GM19239 (cell line): ENCODE measurements around the gene ITIH1.

ENCODE experiments used
- DNase-seq: peaks from one replicate; pipeline ENCODE4 v3.0.0; 2011; ENCODE audit warnings: low spot score; ENCODE audit not compliant: insufficient read length
- FAIRE-seq: peaks from 2 replicates; lab custom pipeline; 2011; peaks lifted over from hg19 to GRCh38; lab: Jason Lieb, UNC

Gene ITIH1

DNA sequence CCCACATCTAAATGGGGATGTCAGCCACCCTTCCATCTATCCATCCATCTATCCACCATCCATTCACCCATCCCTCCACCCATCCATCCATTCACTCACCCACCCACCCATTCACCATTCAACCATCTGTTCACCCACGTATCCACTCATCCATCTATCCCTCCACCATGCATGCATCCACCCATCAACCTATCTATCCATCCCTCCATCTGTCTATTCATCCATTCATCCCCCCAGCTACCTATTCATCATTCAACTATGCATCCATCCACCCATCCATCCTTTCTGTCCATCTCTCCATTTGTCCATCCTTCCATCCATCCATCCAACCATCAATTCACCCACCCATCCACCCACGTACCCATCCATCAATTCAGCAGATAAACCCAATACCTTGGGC, 31.8 kb downstream of the ITIH1 start:
- FAIRE-seq: no peak
- no peak for DNase-seq

DNA sequence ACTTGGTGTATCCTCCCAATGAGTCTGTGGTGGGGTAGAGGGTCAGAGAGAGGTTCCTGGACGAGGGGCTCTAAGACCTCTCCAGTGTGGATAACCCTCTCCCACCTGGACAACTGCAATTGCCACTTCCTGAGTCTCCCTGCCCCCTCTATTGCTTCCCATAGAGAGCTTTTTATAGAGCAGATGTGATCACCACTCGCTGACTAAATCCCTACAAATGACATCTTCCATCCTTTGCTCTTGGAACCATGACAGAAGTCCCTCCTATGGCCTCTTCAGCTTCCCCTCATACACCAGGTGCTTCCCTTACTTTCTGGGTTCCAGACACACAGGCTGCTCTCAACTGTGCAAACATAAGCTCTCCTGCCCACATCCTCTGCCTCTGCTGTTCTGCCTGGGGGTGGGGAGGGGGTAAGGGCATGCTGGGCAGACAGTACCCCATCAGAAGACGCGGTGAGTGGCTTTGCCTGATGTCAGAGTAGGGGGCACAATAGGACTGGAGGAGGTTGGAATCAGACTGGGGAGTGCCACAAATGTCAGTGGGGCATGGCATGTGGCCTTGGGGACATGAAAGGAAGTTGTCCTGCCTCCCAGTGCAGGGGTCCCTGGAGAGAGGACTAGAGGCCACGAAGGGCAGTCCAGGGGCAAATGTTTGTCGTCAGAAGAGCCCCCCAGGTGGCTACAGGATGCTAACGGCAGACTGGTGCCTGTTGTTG, 32.4 kb downstream of the ITIH1 start:
- DNase-seq: no peak
- no peak for FAIRE-seq

GRCh38 chr3:52810923-52811322, 33.5 kb downstream of the ITIH1 start:
- FAIRE-seq (no peak), DNase-seq (no peak)

DNA sequence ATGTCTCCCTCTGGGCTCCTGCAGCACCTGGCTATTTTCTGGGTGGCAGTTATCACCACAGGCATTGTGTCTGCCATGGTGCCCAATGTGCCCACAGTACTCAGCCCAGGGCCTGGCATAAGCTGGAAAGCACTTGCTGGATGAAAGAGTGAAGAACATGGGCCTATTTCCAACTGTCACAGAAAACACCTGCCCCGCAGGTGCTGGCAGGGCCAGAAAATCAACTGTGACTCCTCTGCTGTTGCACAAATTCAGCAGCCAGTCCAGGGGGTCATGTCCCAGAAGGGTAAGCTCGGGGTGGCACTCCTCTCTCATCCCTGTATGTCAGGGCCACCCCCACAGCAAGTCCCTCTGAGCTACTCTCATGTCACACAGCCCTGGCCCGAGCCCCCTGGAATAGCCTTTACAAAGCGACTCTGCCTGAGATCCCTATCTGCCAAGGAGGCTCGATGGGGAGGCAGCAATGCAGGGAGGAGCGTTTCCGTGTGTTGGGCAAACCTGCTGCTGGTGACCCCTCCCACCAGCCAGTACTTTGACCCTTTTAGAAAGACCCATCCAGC, 34.1 kb downstream of the ITIH1 start:
- FAIRE-seq (no peak), DNase-seq (no peak)

GRCh38 chr3:52813810-52814209, 36.4 kb downstream of the ITIH1 start:
- FAIRE-seq (no peak), DNase-seq (no peak)

DNA sequence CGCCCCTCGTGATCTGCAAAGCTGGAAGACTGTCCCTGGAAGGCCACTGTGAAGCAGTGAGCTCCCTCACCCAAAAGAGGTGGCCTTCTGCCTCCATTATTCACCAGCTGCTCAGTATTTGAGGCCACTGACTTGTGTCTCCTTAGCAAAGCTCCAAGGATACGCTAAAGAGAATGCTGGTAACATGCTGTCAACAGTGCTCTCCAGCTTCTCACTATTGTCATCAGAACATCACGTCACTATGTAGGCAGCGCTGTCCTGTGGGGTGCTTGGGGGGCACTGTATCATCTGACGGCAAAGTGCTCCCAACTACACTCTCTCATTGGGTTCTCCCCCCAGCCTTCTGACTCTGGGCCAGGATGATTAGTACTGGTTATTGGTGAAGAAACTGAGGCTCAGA, 38.8 kb downstream of the ITIH1 start:
- FAIRE-seq (no peak), DNase-seq (no peak)

DNA sequence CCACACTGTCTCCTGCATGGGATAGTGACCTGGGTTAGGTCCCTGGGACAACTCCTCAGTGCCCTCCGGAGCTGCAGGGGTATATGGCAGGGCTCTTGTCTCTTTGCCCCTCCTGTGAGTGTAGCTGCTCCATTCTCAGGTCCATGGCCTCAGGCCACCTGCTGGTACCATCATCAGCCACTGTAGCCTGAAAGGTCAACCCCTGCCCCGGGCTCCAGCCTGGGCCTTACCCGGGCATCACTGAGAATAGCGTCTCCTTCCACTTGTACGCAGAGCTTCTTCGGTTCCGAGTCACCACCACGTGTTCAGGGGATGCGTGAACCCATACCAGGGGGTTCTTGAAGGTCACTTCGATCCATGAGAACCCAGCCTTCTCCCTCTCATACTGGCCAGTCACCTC, 39.3 kb downstream of the ITIH1 start:
- FAIRE-seq (no peak), DNase-seq (no peak)

DNA sequence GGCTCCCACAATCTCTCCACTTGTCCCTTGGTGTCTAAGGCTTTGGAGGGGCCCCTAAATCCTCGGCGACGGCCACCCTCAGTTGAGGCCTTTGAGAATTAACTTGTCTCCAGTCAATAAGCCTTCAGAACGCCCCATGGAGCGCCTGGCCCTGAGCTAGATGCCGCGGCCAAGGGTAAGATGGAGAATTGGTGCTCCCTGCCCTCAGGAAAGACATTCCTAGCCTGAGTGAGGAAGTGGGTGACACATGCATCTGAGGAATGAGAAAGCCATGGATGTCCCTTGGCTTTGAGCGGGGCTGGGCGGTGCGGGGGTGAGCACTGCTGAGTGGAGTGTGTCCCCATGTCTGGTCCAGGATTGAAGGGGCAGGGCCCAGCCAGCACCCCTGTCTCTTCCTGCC, 39.8 kb downstream of the ITIH1 start:
- FAIRE-seq: no peak

DNA sequence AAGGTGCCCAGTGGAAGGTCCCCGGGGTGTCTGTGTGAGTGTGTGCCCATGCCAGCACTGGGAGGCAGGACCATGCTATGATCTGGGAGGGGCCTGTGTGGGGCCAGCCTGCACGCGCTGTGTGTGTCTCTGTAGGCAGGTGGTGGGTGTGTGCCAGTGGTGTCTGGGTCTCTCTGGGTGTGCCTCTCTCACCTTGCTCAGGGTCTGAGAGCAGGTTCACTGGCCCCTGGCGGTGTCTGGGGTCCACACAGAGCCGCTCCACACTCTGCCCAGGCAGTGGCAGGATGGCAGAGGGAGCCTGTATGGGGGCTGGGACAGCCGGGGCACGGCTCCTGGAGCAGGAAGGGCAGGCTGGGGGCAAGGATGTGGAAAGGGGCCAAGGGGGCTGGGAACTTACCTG, 40.5 kb downstream of the ITIH1 start:
- no peak for DNase-seq
- no peak for FAIRE-seq

More for the DNA sequence above, 39.8 kb downstream of the ITIH1 start:
- no peak for DNase-seq

GRCh38 chr3:52819936-52820335, 42.5 kb downstream of the ITIH1 start:
- DNase-seq: no peak
- FAIRE-seq: no peak

GRCh38 chr3:52820736-52821135, 43.3 kb downstream of the ITIH1 start:
- FAIRE-seq (no peak), DNase-seq (peak; percentile 46)

- FAIRE-seq: no peak
These were observed 45.0 kb downstream of the ITIH1 start for GRCh38 chr3:52822363-52822762.

GRCh38 chr3:52824037-52824436, 46.6 kb downstream of the ITIH1 start:
- DNase-seq (no peak), FAIRE-seq (no peak)

More at GRCh38 chr3:52822363-52822762, 45.0 kb downstream of the ITIH1 start:
- no peak for DNase-seq

GRCh38 chr3:52827441-52827840, 50.0 kb downstream of the ITIH1 start:
- DNase-seq (no peak), FAIRE-seq (no peak)

DNA sequence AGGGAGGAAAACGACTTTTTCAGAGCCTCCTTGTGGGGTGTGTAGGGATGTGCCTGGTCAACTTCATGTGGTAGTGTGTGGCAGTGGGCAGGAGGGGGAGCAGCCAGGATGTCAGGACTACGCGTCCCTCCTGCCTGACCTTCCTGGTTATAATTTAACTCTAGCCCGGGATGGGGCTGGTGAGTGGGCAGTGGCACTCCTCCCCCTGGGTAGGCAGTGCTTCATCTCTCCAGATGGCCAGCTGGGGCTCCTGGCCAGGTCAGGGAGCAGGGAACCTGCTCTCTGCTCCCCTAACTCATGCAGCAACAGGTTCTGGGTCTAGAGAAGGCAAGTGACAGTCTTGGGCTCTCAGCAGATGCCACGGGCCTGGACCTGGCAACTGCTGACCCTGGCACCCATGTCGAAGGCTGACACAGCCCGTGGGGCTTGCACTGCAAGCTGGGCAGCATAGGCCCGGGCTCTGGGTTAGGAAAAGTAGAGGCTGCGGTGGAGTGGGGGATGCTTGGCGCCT, 50.5 kb downstream of the ITIH1 start:
- FAIRE-seq (no peak), DNase-seq (no peak)

GRCh38 chr3:52829482-52829881, 52.1 kb downstream of the ITIH1 start:
- no peak for FAIRE-seq

DNA sequence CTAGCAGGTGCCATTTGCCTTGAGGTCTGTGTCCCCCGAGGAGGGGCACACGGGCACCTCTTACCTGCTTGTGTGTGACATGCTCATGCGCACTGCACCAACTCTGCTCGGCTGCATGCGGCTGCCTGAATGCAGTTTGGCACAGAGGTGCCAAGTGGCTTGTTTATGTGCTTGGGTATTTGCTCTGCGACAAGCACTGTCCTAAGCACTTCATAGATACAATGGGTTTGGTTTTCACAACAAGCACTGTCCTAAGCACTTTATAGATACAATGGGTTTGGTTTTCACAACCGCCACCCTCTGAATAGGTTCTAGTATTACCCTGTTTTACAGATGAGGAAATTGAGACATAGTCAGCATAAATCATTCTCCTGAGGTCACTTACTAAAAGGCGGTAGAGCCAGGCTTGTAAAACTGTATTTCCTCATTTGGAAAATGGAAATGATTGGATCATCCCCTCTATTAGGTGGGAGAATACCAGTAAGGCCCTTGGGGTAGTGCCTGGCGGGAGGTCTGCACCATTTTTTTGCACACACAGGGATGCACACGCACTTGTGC, 52.6 kb downstream of the ITIH1 start:
- DNase-seq: no peak
- no peak for FAIRE-seq

More at GRCh38 chr3:52829482-52829881, 52.1 kb downstream of the ITIH1 start:
- no peak for DNase-seq

DNA sequence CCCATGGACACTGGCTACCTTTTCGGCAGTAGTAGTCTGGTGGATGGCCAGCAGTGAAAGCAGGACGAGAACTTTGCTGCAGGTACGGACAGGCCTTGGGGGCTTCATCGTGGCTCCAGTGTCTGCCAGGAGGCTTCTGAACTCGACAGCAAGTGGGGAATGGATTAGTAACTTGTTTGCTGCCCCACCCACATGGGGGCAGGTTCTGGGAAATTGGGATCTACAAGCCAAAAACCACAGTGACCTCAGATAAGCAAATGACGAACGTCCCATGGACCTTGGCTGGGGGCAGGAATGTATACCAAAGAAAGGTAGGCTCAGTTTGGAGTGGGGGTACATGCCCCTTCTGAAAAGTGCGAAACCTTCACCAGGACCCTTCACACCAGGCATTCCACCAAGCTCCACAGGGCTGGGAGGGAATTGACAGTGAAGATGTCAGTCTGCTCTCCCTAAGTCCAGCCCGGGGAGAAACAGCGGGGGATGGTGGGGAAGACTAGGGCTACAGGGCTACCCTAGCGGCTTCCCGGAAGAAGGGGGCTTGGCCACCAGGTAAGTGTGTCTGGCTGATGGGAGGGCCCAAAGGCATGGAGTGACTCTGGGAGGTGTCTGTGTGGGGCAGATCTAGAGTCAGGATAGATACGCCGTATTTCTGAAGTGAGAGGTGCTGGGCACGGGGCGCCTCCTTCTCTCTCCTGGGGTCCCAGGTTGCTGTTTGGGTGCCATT, 53.3 kb downstream of the ITIH1 start, which contains the start of gene ITIH4:
TSS of gene ITIH4 (minus strand) at position 138 of the 724 bp plus-strand sequence. CDS start at position 108, 30 bp downstream.
- FAIRE-seq: no peak
- no peak for DNase-seq

GRCh38 chr3:52831500-52832301, 54.3 kb downstream of the ITIH1 start:
- DNase-seq (no peak), FAIRE-seq (no peak)

- DNase-seq (no peak), FAIRE-seq (no peak)
These were observed 55.8 kb downstream of the ITIH1 start for GRCh38 chr3:52833202-52833601.
